ENCODE data around the gene LIPM.

The LIPM gene

DNA sequence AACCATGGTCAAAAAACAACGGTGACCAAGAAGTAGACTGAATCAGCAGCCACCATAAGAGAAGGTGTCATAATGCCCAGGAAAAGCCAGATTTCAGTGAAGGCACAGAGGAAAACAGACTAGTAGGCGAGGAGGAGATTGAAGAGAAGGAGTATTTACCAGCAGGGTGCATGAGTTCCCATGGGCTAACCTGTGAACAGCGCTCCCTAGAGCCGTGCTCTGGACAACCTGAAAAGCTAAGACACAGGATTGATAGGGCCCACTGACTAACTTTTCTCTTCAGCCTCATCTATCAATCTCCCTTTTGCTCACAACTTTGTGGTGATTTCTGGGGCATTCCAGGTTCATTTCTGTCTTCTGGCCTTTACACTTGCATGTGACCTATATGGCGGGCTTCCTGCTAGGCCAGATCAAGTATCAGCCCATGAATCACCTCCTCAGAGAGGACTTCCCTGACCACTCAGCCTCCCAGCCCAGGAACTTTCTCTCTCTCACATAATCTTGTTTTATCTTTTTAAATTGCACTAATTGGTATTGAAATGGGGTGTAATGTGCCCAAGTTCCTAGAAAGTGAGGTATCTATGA lies 36.3 kb downstream of the LIPM start:
- TF ChIP-seq GATA2 (IDR thresholded peaks at IDR 0.05; ENCODE audit: low read depth, low read length) (no peak), GATA3 (IDR thresholded peaks at IDR 0.05; ENCODE audit: low read depth, low read length) (no peak)

DNA sequence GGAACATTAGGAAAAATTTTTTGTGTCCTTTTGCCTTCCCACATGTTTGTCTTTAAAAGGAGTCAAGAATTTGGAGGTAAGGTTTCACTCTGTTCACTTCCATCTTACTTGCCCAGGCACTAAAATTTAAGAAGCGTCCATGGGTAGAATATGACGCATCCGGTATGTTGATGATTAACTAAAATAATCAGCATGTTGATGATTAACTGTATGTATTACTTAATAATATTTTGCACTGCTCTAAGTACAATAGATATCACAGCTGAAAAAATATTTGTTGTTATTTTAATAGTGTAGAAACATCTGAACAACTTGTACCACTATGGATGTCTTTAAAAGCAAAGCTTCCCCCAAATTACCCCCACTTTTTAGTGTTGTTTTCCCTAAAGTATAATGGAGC lies 37.6 kb downstream of the LIPM start:
- TF ChIP-seq GATA2 (IDR thresholded peaks at IDR 0.05; ENCODE audit: low read depth, low read length) (no peak), GATA3 (IDR thresholded peaks at IDR 0.05; ENCODE audit: low read depth, low read length) (no peak)

DNA sequence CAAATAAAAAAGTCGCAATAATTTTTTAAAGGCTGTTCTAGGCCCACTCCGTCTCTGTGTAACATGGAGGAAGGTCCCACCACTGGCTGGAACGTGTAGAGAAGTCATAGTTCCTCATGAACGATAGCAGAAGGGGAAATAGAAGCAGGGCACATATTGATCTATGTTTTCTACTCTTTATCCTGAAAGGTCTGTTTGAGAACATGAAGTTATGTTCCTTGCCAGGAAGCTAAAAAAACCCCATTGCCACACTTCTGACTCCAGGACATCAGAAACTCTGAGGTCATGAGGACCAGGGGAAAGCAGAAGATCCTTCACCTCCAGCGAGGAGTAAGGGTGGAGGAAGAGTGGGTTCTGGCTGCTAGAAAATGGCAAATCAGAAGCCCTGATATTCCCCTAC lies 38.4 kb downstream of the LIPM start:
- TF ChIP-seq GATA3 (IDR thresholded peaks at IDR 0.05; ENCODE audit: low read depth, low read length): no peak
- TF ChIP-seq GATA2 (IDR thresholded peaks at IDR 0.05; ENCODE audit: low read depth, low read length): no peak

- TF ChIP-seq GATA2 (IDR thresholded peaks at IDR 0.05; ENCODE audit: low read depth, low read length) (no peak), GATA3 (IDR thresholded peaks at IDR 0.05; ENCODE audit: low read depth, low read length) (no peak)
Measured at GRCh38 chr10:88841316-88842111, 39.0 kb downstream of the LIPM start.

DNA sequence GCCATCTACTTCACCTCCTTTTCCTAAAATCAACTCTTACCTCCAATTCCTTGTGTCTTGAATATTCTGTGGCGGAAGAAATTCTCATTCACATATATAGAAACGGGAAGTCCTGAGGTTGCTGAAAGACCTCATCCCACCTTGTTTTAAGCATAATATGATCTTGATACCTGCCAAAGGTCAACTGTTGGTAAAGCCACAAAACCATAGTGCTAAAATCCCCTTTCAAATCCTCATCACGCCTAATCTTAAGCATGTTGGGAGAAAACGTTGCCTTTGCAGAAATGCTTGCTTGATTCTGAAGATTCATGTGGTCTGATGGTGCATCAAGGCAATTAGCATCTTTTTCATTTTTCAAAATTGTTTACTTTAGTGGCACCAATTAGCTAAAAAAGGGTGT lies 40.6 kb downstream of the LIPM start:
- no peak for TF ChIP-seq GATA3 (IDR thresholded peaks at IDR 0.05; ENCODE audit: low read depth, low read length)
- no peak for TF ChIP-seq GATA2 (IDR thresholded peaks at IDR 0.05; ENCODE audit: low read depth, low read length)

DNA sequence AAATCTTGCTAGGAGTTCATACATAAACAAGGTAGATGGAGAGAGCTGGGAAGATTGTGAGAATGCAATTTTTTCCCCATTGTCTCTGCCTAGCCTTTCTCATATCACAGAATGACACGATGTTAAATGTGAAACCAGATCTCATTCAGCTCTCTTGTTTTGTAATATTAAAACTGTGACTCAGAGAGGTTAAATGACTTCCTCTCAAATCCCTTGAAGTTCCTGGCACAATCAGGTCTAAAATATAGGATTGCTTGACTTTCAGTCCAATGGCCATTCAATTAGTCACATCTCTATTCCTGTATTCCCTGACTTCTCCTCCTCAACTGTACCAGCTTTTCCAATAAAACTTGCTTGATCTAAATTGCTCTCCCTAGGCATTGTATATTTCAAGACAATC lies 46.0 kb downstream of the LIPM start:
- TF ChIP-seq GATA3 (IDR thresholded peaks at IDR 0.05; ENCODE audit: low read depth, low read length) (no peak), GATA2 (IDR thresholded peaks at IDR 0.05; ENCODE audit: low read depth, low read length) (no peak)

DNA sequence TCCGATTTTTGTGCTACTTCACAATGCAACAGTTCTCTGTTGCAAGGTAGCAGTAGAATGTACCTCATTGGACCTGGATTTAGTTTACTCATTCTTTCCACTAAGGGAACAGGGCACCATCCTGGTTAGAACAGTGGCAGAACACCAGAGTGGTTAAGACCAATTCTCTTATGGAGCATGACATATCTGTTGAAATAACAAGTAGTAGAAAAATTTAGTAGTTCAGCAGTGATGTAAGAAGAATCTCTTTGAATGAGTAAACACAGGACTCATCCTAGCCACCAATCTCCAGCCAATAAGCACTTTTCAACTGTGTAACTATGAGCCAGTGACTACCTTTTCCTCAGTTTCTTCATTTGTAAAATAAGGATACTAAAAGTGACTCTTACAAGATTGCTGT lies 46.7 kb downstream of the LIPM start:
- TF ChIP-seq GATA3 (IDR thresholded peaks at IDR 0.05; ENCODE audit: low read depth, low read length): no peak
- no peak for TF ChIP-seq GATA2 (IDR thresholded peaks at IDR 0.05; ENCODE audit: low read depth, low read length)

- TF ChIP-seq GATA2 (IDR thresholded peaks at IDR 0.05; ENCODE audit: low read depth, low read length): no peak
- TF ChIP-seq GATA3 (IDR thresholded peaks at IDR 0.05; ENCODE audit: low read depth, low read length): no peak
Measured at GRCh38 chr10:88850712-88851111, 48.2 kb downstream of the LIPM start.

GRCh38 chr10:88851706-88852105 lies 49.2 kb downstream of the LIPM start, which contains the start of gene ANKRD22:
Gene ANKRD22, minus strand, starts transcription at chr10:88851844. Its CDS starts 237 bp downstream, at chr10:88851607.
- no peak for TF ChIP-seq GATA2 (IDR thresholded peaks at IDR 0.05; ENCODE audit: low read depth, low read length)
- TF ChIP-seq GATA3 (IDR thresholded peaks at IDR 0.05; ENCODE audit: low read depth, low read length): no peak

GRCh38 chr10:88852327-88852726 lies 49.8 kb downstream of the LIPM start:
- TF ChIP-seq GATA3 (IDR thresholded peaks at IDR 0.05; ENCODE audit: low read depth, low read length): no peak
- no peak for TF ChIP-seq GATA2 (IDR thresholded peaks at IDR 0.05; ENCODE audit: low read depth, low read length)

DNA sequence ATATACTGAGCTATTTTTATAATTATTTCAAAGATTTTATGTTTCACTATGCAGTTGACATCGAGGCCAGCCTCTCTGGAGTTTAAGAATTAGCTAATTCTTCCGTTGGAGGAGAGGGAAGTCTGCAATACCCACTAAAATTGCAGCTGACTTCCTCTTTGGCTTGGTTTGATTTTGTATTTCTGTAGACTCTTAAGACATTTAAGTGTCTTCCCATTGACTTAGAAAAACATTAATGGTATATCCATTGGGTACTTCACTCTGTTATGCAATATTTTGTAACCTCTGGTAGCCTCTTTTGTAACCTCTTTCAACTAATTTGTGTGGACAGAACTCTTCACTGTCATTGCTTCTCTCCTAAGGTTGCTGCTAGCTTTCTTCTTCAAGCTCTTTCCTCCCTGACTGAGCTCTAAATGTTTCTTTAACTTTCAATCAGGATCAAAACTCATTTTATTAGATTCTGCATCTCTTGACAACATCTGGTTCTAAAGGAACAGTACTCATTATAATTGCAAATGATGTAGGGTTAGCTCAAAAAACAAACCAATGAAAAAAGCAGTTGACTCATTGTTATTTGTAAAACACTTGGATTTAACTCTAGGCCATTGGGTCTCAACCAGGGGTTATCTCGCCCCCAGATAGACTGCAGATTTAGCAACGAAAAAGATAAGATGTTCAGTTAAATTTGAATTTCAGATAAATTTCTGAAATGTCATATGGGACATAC lies 50.8 kb downstream of the LIPM start:
- no peak for TF ChIP-seq GATA3 (IDR thresholded peaks at IDR 0.05; ENCODE audit: low read depth, low read length)
- TF ChIP-seq GATA2 (IDR thresholded peaks at IDR 0.05; ENCODE audit: low read depth, low read length): no peak

DNA sequence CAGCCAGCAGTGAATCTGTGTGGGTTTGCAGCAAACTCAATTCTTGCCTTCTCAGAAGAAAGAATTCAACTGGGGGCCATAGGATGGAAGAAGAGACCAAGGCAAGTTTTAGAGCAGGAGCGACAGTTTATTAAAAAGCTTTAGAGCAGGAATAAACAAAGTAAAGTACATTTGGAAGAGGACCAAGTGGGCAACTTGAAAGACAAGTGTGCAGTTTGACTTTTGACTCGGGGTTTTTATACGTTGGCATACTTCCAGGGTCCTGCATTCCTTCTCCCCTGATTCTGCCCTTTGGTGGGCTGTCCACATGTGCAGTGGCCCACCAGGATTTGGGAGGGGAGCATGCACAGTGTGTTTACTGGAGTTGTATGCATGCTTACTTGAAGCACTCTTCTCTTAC lies 52.2 kb downstream of the LIPM start:
- no peak for TF ChIP-seq GATA2 (IDR thresholded peaks at IDR 0.05; ENCODE audit: low read depth, low read length)
- no peak for TF ChIP-seq GATA3 (IDR thresholded peaks at IDR 0.05; ENCODE audit: low read depth, low read length)

- TF ChIP-seq GATA2 (IDR thresholded peaks at IDR 0.05; ENCODE audit: low read depth, low read length) (no peak), GATA3 (IDR thresholded peaks at IDR 0.05; ENCODE audit: low read depth, low read length) (no peak)
Measured at GRCh38 chr10:88857831-88858230, 55.3 kb downstream of the LIPM start.

- TF ChIP-seq GATA3 (IDR thresholded peaks at IDR 0.05; ENCODE audit: low read depth, low read length) (no peak), GATA2 (IDR thresholded peaks at IDR 0.05; ENCODE audit: low read depth, low read length) (no peak)
Measured at GRCh38 chr10:88858491-88858890, 56.0 kb downstream of the LIPM start.

DNA sequence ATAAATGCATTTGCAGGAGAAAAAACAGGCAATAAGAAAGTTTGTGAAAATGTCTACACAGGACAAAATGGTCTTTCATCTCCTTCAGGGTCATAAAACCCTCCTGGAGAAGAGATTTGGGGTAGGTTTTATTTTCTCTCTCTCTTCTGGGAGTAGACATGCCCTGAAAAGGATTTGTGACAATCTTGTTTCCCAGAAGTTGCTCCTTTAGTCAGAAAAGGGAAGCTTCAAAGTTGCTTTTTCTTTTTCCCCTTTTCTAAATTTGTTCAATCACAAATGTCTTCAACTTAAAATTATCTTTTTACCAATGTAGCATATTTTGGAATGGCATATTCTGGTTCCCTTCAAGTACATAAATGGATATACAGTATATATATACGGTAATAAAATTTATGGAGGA lies 58.5 kb downstream of the LIPM start:
- TF ChIP-seq GATA3 (IDR thresholded peaks at IDR 0.05; ENCODE audit: low read depth, low read length): no peak
- TF ChIP-seq GATA2 (IDR thresholded peaks at IDR 0.05; ENCODE audit: low read depth, low read length): no peak
